Measurements from ENCODE around the gene KRTAP15-1.

KRTAP15-1 gene

GRCh38 chr21:30487336-30487735, 47.3 kb downstream of the KRTAP15-1 start, which contains the start of gene KRTAP19-2:
Gene KRTAP19-2 (minus strand): TSS chr21:30487436. CDS start chr21:30487348, 88 bp downstream.
- no peak for DNase-seq (ENCODE audit: low read depth)

Measured in stimulated activated CD8-positive, alpha-beta memory T cell treated with anti-CD3 and anti-CD28 coated beads, Interleukin-15, amount 100 ng/mL, for 1 hour (primary cell).